Middle frontal gyrus (tissue), 1 donor: Measurements from ENCODE around the gene LRIG2.

Experiments used
- DNase-seq: peaks from one replicate; pipeline ENCODE4 v3.0.0-alpha.2; 2015; ENCODE audit warnings: low spot score; ENCODE audit errors: extremely low spot score

Gene LRIG2

DNA sequence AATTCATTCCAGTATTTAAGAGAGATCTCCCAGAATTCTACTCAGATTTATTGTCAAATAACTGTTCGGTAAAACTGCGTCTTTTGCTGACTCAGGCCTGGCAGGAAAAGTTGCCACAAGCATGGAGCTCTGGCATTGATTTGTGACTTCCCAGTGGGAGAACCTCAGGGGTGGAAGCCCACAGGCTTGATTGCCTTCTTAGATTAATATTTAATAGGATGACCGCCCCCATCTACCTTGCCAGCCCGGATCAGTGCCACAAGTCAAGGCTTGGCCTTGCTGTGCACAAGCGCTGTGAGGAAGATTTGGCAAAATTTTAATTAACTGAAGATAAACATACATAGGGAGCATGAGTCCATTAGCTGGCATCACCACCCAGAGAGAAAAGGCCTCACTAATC lies 93.5 kb downstream of the LRIG2 start:
- no peak for DNase-seq

DNA sequence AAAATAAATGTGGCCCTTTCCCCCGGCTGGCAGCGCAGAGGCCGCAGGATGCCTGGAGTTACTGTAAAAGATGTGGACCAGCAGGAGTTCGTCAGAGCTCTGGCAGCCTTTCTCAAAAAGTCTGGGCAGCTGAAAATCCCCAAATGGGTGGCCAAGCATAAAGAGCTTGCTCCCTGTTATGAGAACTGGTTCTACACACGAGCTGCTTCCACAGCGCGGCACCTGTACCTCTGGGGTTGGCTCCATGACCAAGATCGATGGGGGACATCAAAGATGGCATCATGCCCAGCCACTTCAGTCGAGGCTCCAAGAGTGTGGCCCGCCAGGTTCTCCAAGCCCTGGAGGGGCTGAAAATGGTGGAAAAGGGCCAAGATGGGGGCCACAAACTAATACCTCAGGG lies 95.9 kb downstream of the LRIG2 start:
- DNase-seq = no peak

DNA sequence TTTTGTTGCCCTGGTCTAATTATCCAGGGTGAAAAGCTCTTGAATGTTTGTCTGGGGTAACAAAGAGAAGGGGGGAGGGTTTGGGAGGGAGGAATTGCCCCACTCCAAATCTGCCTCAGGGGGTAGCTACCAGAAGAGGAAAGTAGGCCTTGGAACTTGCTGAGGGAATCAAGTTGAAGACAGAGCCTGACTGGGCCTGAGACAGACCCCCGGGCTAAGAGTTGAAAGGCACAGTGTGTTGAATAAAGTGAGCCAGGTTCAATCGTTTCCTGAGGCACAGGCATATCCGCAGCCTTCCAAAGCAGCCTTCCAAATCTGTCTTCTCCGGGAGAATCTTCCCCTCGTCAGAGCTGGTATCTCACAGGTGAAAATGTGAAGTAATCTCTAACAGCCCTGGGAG lies 96.6 kb downstream of the LRIG2 start:
- DNase-seq = no peak

DNA sequence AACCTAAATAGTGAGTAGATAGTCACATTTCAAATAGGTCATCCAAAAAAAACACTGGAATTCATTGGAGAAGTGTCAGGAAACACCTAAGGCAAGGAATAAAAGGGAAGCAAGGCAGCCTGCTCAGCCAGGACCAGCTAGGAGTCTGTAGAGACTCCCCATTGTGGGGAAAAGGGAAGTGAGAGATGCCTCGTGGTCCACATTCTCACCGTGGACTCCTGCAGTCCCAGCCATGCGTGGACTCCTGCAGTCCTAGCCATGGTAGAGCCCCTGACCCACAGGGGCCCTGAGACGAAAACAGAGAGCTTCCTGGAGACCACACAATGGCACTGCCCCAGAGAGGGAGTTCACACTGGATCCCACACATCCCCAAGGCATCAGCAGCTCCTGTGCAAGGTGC lies 97.5 kb downstream of the LRIG2 start:
- DNase-seq = no peak

DNA sequence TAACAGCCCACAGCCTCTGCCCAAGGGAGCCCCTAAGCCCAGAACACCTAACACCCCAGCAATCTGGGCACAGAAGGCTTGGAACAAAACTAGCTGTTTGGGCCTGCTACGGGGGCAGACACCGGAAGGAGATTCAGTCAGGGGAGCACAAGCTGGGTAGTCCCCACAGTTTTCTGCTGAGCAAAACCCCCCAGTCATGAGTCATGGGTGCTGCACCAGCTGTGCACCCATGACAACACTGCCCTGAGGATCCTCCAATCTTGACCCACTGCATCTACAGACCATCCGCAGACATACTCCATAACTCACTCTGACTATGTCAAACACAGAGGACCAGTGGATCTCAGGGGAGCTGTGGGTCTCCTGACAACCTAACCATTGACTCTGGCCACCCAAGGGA lies 105.1 kb downstream of the LRIG2 start:
- no peak for DNase-seq

DNA sequence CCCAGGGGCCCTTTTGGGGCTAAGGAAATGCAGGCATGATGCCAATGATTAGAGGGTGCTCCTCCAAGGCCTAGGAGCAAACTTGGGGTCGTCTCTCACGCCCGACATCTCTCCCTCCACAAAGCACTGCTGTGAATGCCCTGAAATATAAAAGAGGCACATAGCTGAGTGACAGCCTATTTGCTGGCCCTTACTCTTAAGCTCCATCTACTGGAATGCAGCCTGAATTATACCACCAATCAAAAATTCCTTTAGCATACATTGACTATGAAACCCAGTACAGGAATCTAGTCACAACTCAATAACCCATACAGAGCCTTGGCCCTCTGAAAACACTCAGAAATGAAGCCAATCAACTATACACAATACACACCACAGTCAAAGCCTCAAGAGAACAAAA lies 105.5 kb downstream of the LRIG2 start:
- no peak for DNase-seq
